Choroid plexus epithelial cell (primary cell): Measurements from ENCODE around the gene VAPB.

ENCODE experiments used
- DNase-seq: peaks from one replicate; pipeline ENCODE4 v3.0.0-alpha.2; 2010; ENCODE audit warnings: low read depth
- H3K4me3 ChIP-seq: 2 replicates; pipeline ENCODE4 v1.5.1; 2011; ENCODE audit warnings: low read depth, mild to moderate bottlenecking, control low read depth, low read length, moderate library complexity
- CTCF ChIP-seq: conservative IDR thresholded peaks from 2 replicates; pipeline ENCODE4 v1.5.1; 2011; ENCODE audit warnings: low read depth, mild to moderate bottlenecking, control low read depth, inconsistent platforms, low read length, moderate library complexity

VAPB gene

GRCh38 chr20:58349570-58349969, 39.5 kb upstream of the VAPB start:
- TF ChIP-seq CTCF: peak; percentile 36
- peak; percentile 85 for DNase-seq
- H3K4me3 ChIP-seq: no peak overlapping the region

- no peak overlapping the region for H3K4me3 ChIP-seq
- no peak for TF ChIP-seq CTCF
- no peak for DNase-seq
Observed at GRCh38 chr20:58352468-58352867, 36.6 kb upstream of the VAPB start.

- peak; percentile 58 for TF ChIP-seq CTCF
- H3K4me3 ChIP-seq: no peak overlapping the region
- DNase-seq: peak; percentile 60
Observed at GRCh38 chr20:58359441-58359840, 29.6 kb upstream of the VAPB start.

- no peak for TF ChIP-seq CTCF
- DNase-seq: no peak
- no peak overlapping the region for H3K4me3 ChIP-seq
Observed at GRCh38 chr20:58360936-58361335, 28.1 kb upstream of the VAPB start.

GRCh38 chr20:58361481-58362205, 27.4 kb upstream of the VAPB start:
- DNase-seq: peak; percentile 65
- no peak overlapping the region for H3K4me3 ChIP-seq
- no peak for TF ChIP-seq CTCF

GRCh38 chr20:58362206-58362516, 26.9 kb upstream of the VAPB start:
- TF ChIP-seq CTCF: no peak
- DNase-seq: no peak
- no peak overlapping the region for H3K4me3 ChIP-seq

GRCh38 chr20:58362970-58363369, 26.1 kb upstream of the VAPB start:
- DNase-seq: no peak
- no peak overlapping the region for H3K4me3 ChIP-seq
- no peak for TF ChIP-seq CTCF
